Breast epithelium (tissue), 4 donors: ENCODE measurements around the gene PDLIM1. TPM values are rescaled to one million over a fixed set of nuclear protein-coding genes. Genes with fewer than 3 reads are reported as not detected.

Experiments used
- DNase-seq, 2 donors: peaks; one replicate each; pipeline ENCODE4 v3.0.0-alpha.2; 2019; ENCODE audit warnings: low spot score in 2 of 2
- H3K27ac ChIP-seq, 2 donors: fragments of 200-600 bp; sonication (generic) in 1 of 2; one replicate each; pipeline ENCODE4 v1.5.1; 2016 to 2019; ENCODE audit warnings: mild to moderate bottlenecking in 1 of 2
- H3K27me3 ChIP-seq, 2 donors: fragments of 200-600 bp; sonication (generic) in 1 of 2; one replicate each; pipeline versions ENCODE4 v1.5.1 to v1.6.0; 2017 to 2019; ENCODE audit warnings: control low read depth in 1 of 2, mild to moderate bottlenecking in 1 of 2
- H3K36me3 ChIP-seq: fragments of 200-600 bp; one replicate; pipeline ENCODE4 v1.5.1; 2019
- H3K4me1 ChIP-seq, 2 donors: fragments of 200-600 bp; sonication (generic); one replicate each; pipeline ENCODE4 v1.5.1; 2016 to 2019; ENCODE audit warnings: control low read depth in 1 of 2
- H3K4me3 ChIP-seq, 3 donors: fragments of 200-600 bp; sonication (generic); 1 replicate in 2 of 3; 2 replicates in 1 of 3; pipeline ENCODE4 v1.5.1; 2016 to 2019; ENCODE audit warnings: mild to moderate bottlenecking in 3 of 3, moderate library complexity in 2 of 3
- H3K9me3 ChIP-seq, 2 donors: fragments of 200-600 bp; sonication (generic) in 1 of 2; one replicate each; pipeline ENCODE4 v1.5.1; 2016 to 2019; ENCODE audit warnings: control low read depth in 1 of 2
- POLR2A ChIP-seq: fragments of 450-650 bp; IDR thresholded peaks from one replicate; pipeline ENCODE4 v1.6.1; 2016; ENCODE audit warnings: antibody characterized with exemption, mild to moderate bottlenecking, moderate library complexity
- POLR2AphosphoS5 ChIP-seq, 3 donors: sonication (generic); formaldehyde crosslinking; IDR thresholded peaks; one replicate each; pipeline ENCODE4 v1.6.1; 2017; ENCODE audit warnings: antibody characterized with exemption in 3 of 3
- intact Hi-C: fragments of 100-400 bp; cut with DNase I; formaldehyde crosslinking; loops from one replicate; pipeline ENCODE4 v1.15.1; 2023; ENCODE audit warnings: low total_unique reads
- total RNA-seq, 3 donors: library from RNA; depleted of rRNA; stranded (reverse); fragments of >200 nt; gene quantifications; one replicate each; pipeline ENCODE4 v1.1.0, GENCODE V29; 2016
- TF ChIP-seq, protein P1 (sequence below), 3 donors: fragments of 450-650 bp; IDR thresholded peaks; one replicate each; pipeline ENCODE4 v1.5.1; 2016 to 2017; ENCODE audit warnings: antibody characterized with exemption in 3 of 3, mild to moderate bottlenecking in 3 of 3, moderate library complexity in 3 of 3

The PDLIM1 gene
- total RNA-seq, 3 donors from 2014 or later, result 80.8 to 143 (median 87.7) TPM

DNA sequence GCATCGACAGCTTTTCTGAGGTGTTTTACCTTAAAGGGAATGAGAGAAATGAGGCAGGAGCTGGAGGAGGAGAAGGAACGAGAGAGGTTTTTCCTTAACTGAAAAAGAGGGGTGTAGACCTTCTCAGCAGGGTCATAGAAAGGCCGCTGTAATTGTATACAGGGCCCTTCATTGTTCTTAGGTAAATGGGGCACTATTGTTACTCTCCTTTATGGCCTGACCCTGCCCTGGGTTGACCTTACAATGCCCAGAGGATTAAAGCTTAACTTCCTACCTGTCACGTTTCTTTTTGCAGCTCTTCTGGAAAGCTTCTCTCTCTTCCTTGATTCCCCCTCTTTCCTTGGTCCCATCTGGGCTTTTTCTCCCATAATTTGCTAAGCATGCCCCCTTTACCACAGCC lies 13.7 kb upstream of the PDLIM1 start:
- no peak overlapping the region for H3K4me3 ChIP-seq
- TF ChIP-seq POLR2AphosphoS5 (IDR thresholded peaks at IDR 0.05) (no peak), POLR2A (no peak)
- TF ChIP-seq, protein P1, sequence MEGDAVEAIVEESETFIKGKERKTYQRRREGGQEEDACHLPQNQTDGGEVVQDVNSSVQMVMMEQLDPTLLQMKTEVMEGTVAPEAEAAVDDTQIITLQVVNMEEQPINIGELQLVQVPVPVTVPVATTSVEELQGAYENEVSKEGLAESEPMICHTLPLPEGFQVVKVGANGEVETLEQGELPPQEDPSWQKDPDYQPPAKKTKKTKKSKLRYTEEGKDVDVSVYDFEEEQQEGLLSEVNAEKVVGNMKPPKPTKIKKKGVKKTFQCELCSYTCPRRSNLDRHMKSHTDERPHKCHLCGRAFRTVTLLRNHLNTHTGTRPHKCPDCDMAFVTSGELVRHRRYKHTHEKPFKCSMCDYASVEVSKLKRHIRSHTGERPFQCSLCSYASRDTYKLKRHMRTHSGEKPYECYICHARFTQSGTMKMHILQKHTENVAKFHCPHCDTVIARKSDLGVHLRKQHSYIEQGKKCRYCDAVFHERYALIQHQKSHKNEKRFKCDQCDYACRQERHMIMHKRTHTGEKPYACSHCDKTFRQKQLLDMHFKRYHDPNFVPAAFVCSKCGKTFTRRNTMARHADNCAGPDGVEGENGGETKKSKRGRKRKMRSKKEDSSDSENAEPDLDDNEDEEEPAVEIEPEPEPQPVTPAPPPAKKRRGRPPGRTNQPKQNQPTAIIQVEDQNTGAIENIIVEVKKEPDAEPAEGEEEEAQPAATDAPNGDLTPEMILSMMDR (IDR thresholded peaks at IDR 0.05), result no peak
- intact Hi-C loops, result no loop called here
- DNase-seq, result no peak
- no peaks in the 10 kb centered on the region for H3K36me3 ChIP-seq
- H3K4me1 ChIP-seq, result no peaks in the 10 kb centered on the region
- no peaks in the 10 kb centered on the region for H3K9me3 ChIP-seq
- H3K27me3 ChIP-seq, result no peaks in the 10 kb centered on the region
- no peak overlapping the region for H3K27ac ChIP-seq

DNA sequence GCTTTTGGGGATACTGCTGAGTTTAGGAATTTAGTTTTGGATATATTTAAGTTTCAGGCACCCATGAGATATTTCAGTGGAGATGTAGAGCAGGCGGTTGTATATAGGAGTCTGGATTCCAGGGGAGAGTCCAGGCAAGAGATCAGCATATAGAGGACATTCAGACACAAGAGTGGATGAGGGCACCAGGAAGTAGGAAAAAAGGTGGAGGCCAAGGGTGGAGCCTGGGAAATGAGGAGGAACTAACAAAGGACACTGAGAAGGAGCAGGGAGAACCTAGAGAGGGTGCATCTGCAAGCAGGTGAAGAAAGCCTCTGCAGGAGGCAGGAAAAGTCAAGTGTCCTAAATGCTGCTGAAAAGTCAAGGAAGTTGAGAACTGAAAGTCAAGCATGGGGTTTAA lies 13.1 kb upstream of the PDLIM1 start:
- no peak for DNase-seq
- no peaks in the 10 kb centered on the region for H3K9me3 ChIP-seq
- intact Hi-C loops, result no loop called here
- no peak overlapping the region for H3K4me3 ChIP-seq
- H3K4me1 ChIP-seq, result no peaks in the 10 kb centered on the region
- H3K36me3 ChIP-seq, result no peaks in the 10 kb centered on the region
- H3K27me3 ChIP-seq, result no peaks in the 10 kb centered on the region
- TF ChIP-seq POLR2AphosphoS5 (IDR thresholded peaks at IDR 0.05), result no peak
- no peak for TF ChIP-seq POLR2A
- TF ChIP-seq, protein P1 (IDR thresholded peaks at IDR 0.05), result no peak
- no peak overlapping the region for H3K27ac ChIP-seq

DNA sequence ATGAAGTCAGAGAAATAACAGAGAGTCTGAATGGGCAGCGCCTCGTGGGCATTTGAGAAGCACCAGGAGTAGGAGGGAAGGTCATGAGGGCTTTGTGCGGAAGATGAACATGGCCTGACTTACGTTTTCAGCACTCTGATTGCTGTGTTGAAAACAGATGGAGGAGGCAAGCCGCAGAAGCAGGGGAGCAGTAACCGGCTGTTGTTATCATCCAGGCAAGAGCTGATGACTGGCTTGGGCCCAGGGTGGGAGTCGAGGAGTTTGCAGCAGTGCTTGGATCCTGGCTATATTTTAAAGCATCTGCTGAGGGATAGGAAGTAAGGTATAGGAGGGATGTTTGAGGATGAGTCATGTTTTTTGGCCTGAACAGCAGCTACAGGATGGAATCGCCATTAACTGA lies 12.7 kb upstream of the PDLIM1 start:
- H3K9me3 ChIP-seq, result no peaks in the 10 kb centered on the region
- H3K36me3 ChIP-seq, result no peaks in the 10 kb centered on the region
- no peak for DNase-seq
- no peaks in the 10 kb centered on the region for H3K4me1 ChIP-seq
- TF ChIP-seq POLR2AphosphoS5 (IDR thresholded peaks at IDR 0.05), result no peak
- TF ChIP-seq, protein P1 (IDR thresholded peaks at IDR 0.05), result no peak
- no peak for TF ChIP-seq POLR2A
- H3K27ac ChIP-seq, result no peak overlapping the region
- no peaks in the 10 kb centered on the region for H3K27me3 ChIP-seq
- intact Hi-C loops, result no loop called here
- no peak overlapping the region for H3K4me3 ChIP-seq

DNA sequence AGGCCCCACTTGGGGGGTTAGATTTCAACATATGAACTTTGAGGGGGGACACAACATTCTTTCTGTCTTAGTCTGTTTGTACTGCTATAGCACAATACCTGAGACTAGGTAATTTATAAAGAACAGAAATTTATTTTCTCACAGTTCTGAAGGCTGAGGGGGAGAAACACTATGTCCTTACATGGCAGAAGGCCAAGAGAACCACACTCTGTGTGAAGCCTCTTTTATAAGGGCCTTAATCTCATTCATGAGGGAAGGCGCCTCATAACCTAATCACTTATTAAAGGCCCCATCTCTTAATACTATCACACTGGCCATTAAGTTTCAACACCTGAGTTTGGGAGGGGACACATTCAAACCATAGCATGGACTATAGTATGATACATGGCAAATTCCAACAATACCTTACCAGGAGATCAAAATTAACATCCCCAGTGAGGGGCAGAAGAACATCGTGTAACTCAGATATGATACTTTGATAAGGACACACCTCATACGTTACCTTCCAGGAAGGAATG lies 9.3 kb upstream of the PDLIM1 start:
- Histone ChIP-seq H3K9me3 (no peaks in the 10 kb centered on the region), H3K36me3 (no peaks in the 10 kb centered on the region)
- TF ChIP-seq, protein P1 (IDR thresholded peaks at IDR 0.05), result no peak
- TF ChIP-seq POLR2A (no peak), POLR2AphosphoS5 (IDR thresholded peaks at IDR 0.05) (no peak)

DNA sequence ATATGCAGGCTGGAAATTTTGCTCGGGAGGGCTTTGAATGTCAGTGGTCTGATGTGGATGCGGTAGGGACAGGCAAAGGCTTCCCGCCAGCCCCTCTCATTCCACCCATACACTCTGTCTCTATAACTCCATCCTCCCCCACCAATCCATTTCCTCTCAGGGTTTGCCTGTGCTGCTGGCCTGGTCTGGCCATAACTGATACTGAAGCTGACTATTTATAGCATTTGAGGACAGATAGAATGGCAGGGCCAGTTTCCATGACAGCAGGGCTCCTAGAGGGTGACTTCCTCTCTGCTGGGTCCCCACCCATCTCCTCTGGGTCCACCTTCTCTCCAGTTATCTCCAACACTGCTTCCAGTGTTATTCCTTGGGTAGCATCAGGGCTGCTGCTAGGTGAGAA lies 6.6 kb upstream of the PDLIM1 start:
- intact Hi-C loops, result no loop called here
- Histone ChIP-seq H3K36me3 (no peaks in the 10 kb centered on the region), H3K9me3 (no peaks in the 10 kb centered on the region), H3K4me3 (no peak overlapping the region), H3K27me3 (no peaks in the 10 kb centered on the region), H3K27ac (no peak overlapping the region), H3K4me1 (no peaks in the 10 kb centered on the region)
- DNase-seq, result no peak
- TF ChIP-seq, protein P1 (IDR thresholded peaks at IDR 0.05), result no peak
- TF ChIP-seq POLR2A (no peak), POLR2AphosphoS5 (IDR thresholded peaks at IDR 0.05) (no peak)

More for the DNA sequence above, 9.3 kb upstream of the PDLIM1 start:
- DNase-seq, result no peak
- Histone ChIP-seq H3K27ac (no peak overlapping the region), H3K4me1 (no peaks in the 10 kb centered on the region), H3K4me3 (no peak overlapping the region), H3K27me3 (no peaks in the 10 kb centered on the region)
- intact Hi-C loops, result no loop called here
